Measurements from ENCODE around the gene HOXC9. TPM values are rescaled to one million over a fixed set of nuclear protein-coding genes. Genes with fewer than 3 reads are reported as not detected.

HOXC9 gene
- total RNA-seq, 1 donor from 2014 or later, result 1.2 TPM

GRCh38 chr12:53956251-53956887, 43.6 kb upstream of the HOXC9 start:
- intact Hi-C loops (cut with DNase I), result no loop called here
- Histone ChIP-seq H3K4me1 (peaks cover 0 to 3% of the 10 kb centered on the region in 2 donors), H3K4me3 (no peak overlapping the region), H3K36me3 (no peaks in the 10 kb centered on the region), H3K27ac (no peak overlapping the region), H3K27me3 (peaks cover 88% of the 10 kb centered on the region), H3K9me3 (no peaks in the 10 kb centered on the region)
- TF ChIP-seq CTCF (IDR thresholded peaks at IDR 0.05), result no peak
- DNase-seq (ENCODE audit: low spot score in 2 of 2), result no peak

- Histone ChIP-seq H3K27ac (no peak overlapping the region), H3K36me3 (no peaks in the 10 kb centered on the region), H3K27me3 (peaks cover 83% of the 10 kb centered on the region), H3K4me1 (no peaks in the 10 kb centered on the region), H3K9me3 (no peaks in the 10 kb centered on the region), H3K4me3 (no peak overlapping the region)
- TF ChIP-seq CTCF (IDR thresholded peaks at IDR 0.05), result no peak
- no peak for DNase-seq (ENCODE audit: low spot score in 2 of 2)
- intact Hi-C loops (cut with DNase I), result no loop called here
Observed at GRCh38 chr12:53956914-53957536, 42.9 kb upstream of the HOXC9 start.

- TF ChIP-seq CTCF (IDR thresholded peaks at IDR 0.05), result no peak
- no peak overlapping the region for H3K4me3 ChIP-seq
- intact Hi-C loops (cut with DNase I), result no loop called here
- no peak for DNase-seq (ENCODE audit: low spot score in 2 of 2)
- no peaks in the 10 kb centered on the region for H3K36me3 ChIP-seq
- peaks cover 75% of the 10 kb centered on the region for H3K27me3 ChIP-seq
- no peaks in the 10 kb centered on the region for H3K4me1 ChIP-seq
- H3K9me3 ChIP-seq, result no peaks in the 10 kb centered on the region
- no peak overlapping the region for H3K27ac ChIP-seq
Observed at GRCh38 chr12:53958128-53958527, 41.8 kb upstream of the HOXC9 start.

DNA sequence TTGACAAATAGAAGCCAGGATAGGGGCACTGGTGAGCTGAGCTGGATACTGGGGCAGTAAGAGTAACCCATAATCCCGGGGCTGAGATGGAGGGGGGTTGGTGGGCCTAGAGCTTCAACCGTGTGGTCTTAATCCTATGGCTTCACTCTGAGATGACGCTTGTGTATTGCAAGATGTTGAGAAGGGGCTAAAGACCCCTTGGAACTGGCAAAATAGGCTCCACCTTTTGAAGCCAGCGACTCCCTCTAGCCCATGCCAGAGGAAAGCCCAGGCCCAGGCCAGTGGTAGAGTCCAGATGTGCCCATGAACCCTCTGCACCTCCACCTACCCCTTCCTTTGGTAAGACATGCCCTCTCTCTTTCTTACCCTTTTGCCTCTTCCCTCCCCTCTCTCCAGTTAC, 40.6 kb upstream of the HOXC9 start:
- intact Hi-C loops (cut with DNase I), result no loop called here
- DNase-seq (ENCODE audit: low spot score in 2 of 2), result no peak
- Histone ChIP-seq H3K4me3 (no peak overlapping the region), H3K27ac (no peak overlapping the region), H3K4me1 (no peaks in the 10 kb centered on the region), H3K36me3 (no peaks in the 10 kb centered on the region), H3K27me3 (peaks cover 74% of the 10 kb centered on the region), H3K9me3 (no peaks in the 10 kb centered on the region)
- TF ChIP-seq CTCF (IDR thresholded peaks at IDR 0.05), result no peak

GRCh38 chr12:53960187-53961024, 39.6 kb upstream of the HOXC9 start:
- no peak overlapping the region for H3K4me3 ChIP-seq
- H3K27ac ChIP-seq, result no peak overlapping the region
- peaks cover 0 to 2% of the 10 kb centered on the region in 2 donors for H3K4me1 ChIP-seq
- DNase-seq (ENCODE audit: low spot score in 2 of 2), result no peak
- H3K27me3 ChIP-seq, result peaks cover 65% of the 10 kb centered on the region
- no peaks in the 10 kb centered on the region for H3K36me3 ChIP-seq
- H3K9me3 ChIP-seq, result no peaks in the 10 kb centered on the region
- intact Hi-C loops (cut with DNase I), result no loop called here
- no peak for TF ChIP-seq CTCF (IDR thresholded peaks at IDR 0.05)
